GM21619 (cell line): ENCODE data around the gene PLPPR2.
"Not testable (repeated sequence)": the region's sequence is repeated elsewhere in the genome, so short reads cannot be mapped to it uniquely, and the experiment has no call there.

ENCODE experiments used
- ATAC-seq: cut with Tn5 transposase; IDR thresholded peaks from one replicate; pipeline ENCODE4 v1.9.1; 2021; ENCODE audit not compliant: unreplicated experiment

The PLPPR2 gene

GRCh38 chr19:11339254-11340098, 15.8 kb upstream of the PLPPR2 start, which contains the start of gene RAB3D:
Gene RAB3D, minus strand, starts transcription at chr19:11339657. Its CDS starts 2,258 bp downstream, at chr19:11337399.
- ATAC-seq = no peak

- ATAC-seq = not testable (repeated sequence)
These were observed 15.1 kb upstream of the PLPPR2 start for GRCh38 chr19:11340099-11340467.

DNA sequence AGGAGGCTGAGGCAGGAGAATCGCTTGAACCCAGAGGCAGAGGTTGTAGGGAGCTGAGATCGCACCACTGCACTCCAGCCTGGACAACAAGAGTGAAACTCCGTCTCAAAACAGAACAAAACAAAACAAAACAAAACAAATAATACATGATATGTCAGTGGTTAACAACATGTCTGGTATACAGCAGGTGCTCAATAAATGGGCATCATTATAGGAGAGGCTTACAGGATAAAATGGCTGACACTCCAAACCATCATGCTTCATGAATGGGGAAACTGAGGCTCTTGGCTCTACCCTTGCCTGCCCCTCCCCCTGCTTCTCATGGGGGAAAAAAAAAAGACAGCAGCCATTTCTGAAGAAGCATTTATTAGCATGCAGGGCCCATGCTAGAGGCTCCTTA, 12.8 kb upstream of the PLPPR2 start:
- ATAC-seq = no peak

DNA sequence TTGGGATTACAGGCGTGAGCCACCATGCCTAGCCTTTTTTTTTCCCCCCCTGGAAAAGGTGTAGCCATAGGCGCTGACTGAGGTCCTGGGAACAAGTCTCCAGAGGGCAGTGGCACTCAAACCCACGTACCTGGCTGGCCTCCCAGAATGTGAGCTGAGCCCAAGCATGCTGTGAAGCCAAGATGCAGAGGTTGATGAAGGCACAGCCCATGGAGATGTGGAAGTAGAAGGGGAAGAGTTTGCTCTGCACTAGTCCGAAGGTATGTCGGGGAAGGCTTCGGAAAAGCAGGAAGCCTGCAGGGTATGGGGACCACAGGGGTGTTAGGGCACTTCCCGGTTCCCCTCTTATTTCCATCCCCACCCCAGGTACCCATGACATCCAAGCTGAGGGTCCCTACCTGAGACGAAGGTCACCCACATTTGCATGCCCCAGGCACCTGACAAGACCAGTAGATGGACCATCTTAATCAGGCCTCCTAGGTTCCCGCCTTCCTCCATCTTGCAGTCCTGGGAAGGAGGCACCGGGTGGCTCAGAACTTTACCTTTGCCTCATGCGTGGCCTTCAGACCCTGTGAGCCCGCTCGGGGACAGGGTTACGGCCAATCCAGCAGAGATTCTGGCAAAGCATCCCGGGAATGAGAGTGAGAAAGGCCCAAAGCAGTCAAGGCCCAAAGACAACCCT, 10.0 kb upstream of the PLPPR2 start:
- no peak for ATAC-seq

DNA sequence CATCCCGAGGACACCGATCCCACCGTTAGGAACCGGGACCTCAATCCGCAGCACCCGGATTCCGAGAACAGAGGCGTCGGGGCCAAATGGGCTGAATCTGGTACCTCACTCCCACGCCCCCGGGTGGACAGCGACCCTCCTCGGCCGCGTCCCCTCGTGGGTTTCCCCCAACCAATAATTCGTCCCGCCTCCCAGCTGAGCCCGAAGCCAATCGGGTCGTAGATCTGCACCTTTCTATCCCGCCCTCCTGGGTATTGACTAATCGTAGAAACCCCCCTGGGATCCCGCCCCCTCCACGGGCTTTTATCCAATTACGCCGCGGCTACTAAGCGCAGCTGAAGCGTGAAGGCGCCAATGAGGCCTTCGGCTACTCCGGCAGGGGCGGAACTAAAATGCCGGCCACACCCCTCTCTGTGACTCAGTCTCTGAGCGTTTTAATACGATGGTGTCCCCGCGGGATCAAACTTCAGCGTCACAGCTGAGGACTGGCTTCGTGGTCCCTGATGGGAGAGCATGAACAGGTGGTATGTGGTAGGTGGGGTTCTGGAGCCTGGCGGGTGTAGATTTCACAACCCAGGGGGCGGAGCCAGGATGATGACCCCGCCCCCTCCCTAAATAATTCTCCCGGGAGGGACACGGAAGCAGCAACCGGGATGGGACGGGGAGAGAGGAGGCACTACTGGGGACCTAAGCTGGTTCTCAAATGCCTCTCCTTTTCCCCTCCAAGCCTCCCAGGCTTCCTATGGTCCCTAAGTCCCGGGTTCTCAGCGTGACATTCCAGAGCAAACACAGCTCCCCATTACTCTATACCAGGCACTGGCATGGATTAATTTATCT, 8.9 kb upstream of the PLPPR2 start, which contains the start of the genes CCDC159 and TMEM205:
Gene CCDC159 (plus strand): TSS at position 416 of the 837 bp plus-strand sequence. CDS start 88 bp downstream, at position 504.
Gene TMEM205 (minus strand): TSS at position 165 of the 837 bp plus-strand sequence. CDS start 649 bp downstream, outside the sequence.
- peak; percentile 82 for ATAC-seq

DNA sequence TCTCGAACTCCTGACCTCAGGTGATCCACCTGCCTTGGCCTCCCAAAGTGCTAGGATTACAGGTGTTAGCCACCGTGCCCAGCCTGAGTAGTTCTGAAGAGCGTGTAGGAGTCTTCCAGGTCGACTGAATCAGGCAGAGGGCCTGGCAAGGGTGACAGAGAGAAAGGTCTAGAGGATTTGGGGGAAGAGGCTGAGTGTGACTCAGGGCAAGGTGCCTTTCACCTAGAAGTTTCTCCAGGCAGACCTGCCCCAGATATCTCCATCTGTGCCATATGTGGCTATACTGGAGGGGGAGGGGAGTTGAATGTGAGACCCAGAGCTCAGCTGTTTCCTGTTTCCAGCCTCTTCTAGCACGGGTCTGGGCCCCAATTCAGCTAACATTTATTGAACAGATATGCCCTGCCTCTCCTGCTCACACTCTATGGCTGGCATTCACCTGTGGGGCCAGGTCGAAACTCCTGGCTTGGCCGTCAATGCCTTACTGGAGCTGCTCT, 7.6 kb upstream of the PLPPR2 start:
- ATAC-seq = no peak

DNA sequence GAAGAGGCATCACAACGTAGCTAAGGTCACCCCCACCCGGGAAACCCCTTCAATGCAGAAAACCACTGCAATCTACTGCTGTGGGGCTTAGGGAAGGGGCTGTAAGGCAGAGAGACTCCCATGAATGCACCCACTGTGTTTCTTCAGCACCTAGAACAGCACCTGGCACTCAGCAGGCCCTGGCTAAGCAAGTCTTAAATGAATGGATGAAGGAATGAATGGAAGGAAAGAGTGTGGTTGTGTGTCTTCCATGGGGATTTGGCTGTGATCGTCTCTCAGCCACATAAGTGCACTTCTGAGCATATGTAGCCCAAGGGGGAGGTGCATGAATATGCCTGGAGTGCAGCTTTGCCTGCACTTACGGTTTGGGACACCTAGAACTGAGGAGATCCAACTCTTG, 6.1 kb upstream of the PLPPR2 start:
- ATAC-seq = no peak

DNA sequence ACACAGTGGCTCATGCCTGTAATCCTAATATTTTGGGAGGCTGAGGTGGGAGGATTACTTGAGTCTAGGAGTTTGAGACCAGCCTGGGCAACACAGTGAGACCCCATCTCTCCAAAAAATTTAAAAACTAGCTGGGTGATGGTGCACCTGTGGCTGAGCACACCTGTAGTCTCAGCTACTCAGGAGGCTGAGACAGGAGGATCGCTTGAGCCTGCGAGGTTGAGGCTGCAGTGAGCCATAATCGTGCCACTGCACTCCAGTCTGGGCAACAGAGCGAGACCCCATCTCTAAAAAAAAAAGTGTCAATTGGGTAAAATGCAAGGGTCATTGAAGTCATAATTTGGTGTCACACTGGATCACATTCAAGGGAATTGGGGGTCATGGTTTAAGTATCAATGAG, 1.1 kb upstream of the PLPPR2 start:
- not testable (repeated sequence) for ATAC-seq

DNA sequence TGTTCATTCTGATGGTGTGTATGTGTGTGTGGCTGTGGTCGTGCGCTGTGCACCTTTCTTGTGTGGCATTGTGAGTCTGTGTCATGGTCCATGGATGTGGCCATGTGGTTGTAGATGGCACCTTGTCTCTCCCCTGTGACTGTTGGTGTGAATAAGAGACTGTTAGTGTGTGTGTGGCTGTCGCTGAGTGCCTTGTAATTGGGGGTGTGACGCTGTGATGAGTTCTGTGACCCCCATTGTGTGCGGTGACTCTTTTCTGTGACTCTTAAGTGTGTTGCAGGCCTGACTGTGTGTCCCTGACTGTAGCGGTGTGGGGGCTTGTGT, 804 bp downstream of the PLPPR2 start:
- ATAC-seq = no peak

DNA sequence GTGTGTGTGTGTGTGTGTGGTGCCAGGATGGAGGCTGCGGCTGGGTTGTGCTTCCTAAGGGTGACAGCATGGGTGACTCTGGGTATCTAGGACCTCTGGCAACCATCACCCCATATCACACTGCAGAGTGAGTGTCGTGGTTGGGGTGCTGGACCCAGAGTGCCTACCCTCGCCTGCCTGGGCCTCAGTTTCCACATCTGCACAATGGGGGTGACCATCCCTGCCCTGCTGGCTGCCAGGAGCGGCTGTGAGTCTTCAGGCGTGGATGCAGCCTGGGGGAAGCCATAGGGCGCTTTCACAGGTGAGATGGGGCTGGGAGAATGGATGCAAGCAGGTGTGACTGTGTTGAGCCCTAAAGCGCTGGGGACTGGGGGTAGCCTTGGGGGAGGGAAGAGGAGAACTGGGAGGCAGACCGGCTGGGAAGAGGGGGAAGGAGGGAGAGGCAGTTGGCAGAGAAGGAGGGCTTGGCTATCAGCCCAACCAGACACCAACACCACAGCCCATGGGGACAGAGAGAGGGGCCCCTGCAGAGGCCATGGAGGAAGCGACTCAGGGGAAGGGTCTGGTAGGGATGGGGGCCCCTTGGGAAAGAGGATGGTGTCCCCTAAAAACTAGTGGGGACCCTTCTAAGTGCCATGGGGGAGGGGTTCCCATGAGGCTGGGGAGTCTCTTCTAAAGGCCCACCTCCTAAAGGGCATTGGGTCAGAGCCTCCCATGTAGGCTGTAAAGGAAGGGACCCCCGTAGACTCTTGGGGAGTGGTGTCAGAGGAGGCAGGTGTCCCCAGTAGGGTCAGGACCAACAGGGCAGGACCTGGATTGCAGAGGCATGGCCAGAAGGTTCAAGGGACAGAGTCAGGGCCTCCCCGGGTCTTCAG, 1.7 kb downstream of the PLPPR2 start:
- ATAC-seq = no peak

- no peak for ATAC-seq
These were observed 4.2 kb downstream of the PLPPR2 start for GRCh38 chr19:11359421-11359820.

DNA sequence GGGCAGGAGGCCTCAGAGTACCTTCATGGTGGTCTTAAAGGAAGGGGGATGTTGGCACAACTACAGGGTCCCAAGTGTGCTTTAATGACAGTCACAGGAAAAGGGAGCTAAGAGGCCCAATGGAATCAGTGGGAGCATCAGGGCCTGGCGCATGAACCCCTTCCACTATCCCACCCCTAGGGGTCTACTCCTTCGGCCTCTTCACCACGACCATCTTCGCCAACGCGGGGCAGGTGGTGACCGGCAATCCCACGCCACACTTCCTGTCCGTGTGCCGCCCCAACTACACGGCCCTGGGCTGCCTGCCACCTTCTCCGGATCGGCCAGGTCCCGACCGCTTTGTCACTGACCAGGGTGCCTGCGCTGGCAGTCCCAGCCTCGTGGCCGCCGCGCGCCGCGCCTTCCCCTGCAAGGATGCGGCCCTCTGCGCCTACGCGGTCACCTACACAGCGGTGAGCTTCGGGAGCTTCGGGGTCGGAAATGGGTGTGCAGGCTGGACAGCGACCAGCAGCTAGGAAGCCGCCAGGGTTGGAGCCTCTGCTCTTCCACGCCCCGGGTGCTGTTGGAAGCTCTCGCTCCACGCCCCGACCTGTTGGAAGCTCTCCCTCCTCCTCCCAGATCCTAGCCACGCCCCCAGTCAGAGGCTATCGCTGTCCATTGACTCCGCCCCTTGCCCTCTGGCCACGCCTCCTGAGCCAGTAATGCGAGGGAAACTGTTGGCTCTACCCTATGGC, 6.0 kb downstream of the PLPPR2 start:
- ATAC-seq = no peak

- no peak for ATAC-seq
These were observed 6.8 kb downstream of the PLPPR2 start for GRCh38 chr19:11361771-11362731.

DNA sequence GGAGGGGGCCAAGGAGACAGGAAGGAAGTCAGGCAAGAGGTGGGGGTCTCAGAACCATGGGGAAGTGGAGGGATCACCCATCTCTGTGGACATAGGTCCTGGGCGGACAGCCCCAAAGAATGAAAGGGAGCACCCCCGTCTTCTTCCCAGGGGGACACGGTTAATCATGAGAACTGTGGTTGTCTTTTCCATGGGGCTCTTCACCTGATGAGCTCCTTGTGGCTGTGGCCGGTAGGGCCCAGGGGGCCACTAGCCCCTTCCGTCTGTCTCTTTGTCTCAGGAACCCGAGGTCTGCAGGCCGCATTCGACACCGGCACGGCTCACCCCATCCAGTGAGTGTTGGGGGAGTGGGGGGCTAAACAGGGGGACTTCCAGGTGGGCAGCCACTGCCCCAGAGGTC, 8.6 kb downstream of the PLPPR2 start:
- ATAC-seq = no peak

GRCh38 chr19:11364296-11364904, 9.2 kb downstream of the PLPPR2 start:
- ATAC-seq = no peak

- no peak for ATAC-seq
These were observed 9.7 kb downstream of the PLPPR2 start for GRCh38 chr19:11364935-11365334.

DNA sequence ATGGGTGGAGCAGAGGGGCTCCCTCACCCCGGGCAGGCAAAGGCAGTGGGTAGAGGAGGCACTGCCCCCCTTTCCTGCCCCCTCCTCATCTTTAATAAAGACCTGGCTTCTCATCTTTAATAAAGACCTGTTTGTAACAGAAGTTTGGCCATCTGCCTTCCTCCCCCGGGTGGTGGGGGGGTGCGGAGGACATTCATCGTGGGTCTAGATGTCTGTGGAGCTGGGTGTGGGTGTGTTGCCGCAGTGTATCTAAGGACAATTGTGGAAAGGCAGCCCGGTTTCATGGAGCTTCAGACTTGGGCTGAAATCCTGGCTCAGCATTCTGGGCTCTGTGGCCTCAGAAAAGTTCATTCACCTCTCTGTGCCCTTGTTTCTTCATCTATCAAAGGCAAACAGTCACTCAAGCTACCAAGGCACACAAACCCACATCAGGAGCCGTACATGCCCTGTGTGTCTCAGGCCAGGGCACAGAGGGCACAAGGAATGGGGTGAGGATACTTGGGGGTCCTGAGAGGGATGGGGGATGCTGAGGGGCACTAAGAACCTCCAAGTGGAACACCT, 10.4 kb downstream of the PLPPR2 start:
- ATAC-seq = no peak

DNA sequence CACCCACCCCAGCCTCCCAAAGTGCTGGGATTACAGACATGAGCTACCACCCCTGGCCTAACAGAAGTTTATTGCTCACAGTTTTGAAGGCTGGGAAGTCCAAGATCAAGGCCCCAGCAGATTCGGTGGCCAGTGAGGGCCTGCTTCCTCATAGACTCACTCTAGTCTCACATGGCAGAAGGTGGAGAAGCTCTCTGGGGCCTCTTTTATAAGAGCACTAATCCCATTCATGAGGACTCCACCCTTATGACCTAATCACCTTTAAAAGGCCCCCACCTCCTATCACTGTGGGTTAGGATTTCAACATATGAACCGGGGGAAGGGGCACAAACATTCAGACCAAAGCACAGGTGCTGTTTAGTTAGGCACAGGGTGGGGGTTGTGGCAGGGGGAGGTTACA, 12.3 kb downstream of the PLPPR2 start:
- no peak for ATAC-seq
